OCI-LY3 (cell line): ENCODE measurements around the gene RERE.

Experiments used
- H2AFZ ChIP-seq: fragments of 200-600, 300-600 bp; shearing (Covaris generic); 2 replicates; pipeline ENCODE4 v1.6.0; 2014; ENCODE audit warnings: antibody characterized with exemption, low read depth, low read length
- H3K27ac ChIP-seq: fragments of 200-600, 300-600 bp; sonication (generic); 2 replicates; pipeline ENCODE4 v1.5.1; 2014; ENCODE audit warnings: mild to moderate bottlenecking, low read length, moderate library complexity, mixed read lengths
- H3K27me3 ChIP-seq: fragments of 200-600, 300-600 bp; sonication (generic); 2 replicates; pipeline ENCODE4 v1.6.1; 2014; ENCODE audit warnings: low read depth, low read length, mixed read lengths
- H3K36me3 ChIP-seq: fragments of 200-600, 300-600 bp; sonication (generic); replicated peaks from 2 replicates; pipeline ENCODE3; 2014; ENCODE audit warnings: low read depth, low read length, mixed read lengths
- H3K4me1 ChIP-seq: fragments of 300-600, 200-600 bp; sonication (generic); 2 replicates; pipeline ENCODE4 v1.6.1; 2014; ENCODE audit warnings: low read length, mixed read lengths
- H3K4me2 ChIP-seq: fragments of 200-600, 300-600 bp; sonication (generic); 2 replicates; pipeline ENCODE4 v1.6.1; 2014; ENCODE audit warnings: low read length, mixed read lengths
- H3K4me3 ChIP-seq: fragments of 300-600, 200-600 bp; sonication (generic); 2 replicates; pipeline ENCODE4 v1.5.1; 2014; ENCODE audit warnings: antibody characterized with exemption, mild to moderate bottlenecking, low read length, moderate library complexity
- H3K79me2 ChIP-seq: fragments of 300-600, 200-600 bp; shearing (Covaris generic); 2 replicates; pipeline ENCODE4 v1.6.1; 2014; ENCODE audit warnings: mild to moderate bottlenecking, low read length, mixed read lengths
- H3K9ac ChIP-seq: fragments of 300-600, 200-600 bp; shearing (Covaris generic); 2 replicates; pipeline ENCODE4 v1.6.0; 2014; ENCODE audit warnings: mild to moderate bottlenecking, low read length, moderate library complexity
- H3K9me3 ChIP-seq: fragments of 200-600, 300-600 bp; shearing (Covaris generic); 2 replicates; pipeline ENCODE4 v1.6.1; 2014; ENCODE audit warnings: low read length, mixed read lengths; ENCODE audit not compliant: insufficient read depth
- H4K20me1 ChIP-seq: fragments of 200-600, 300-600 bp; sonication (generic); 2 replicates; pipeline ENCODE4 v1.6.1; 2016; ENCODE audit warnings: low read length, mixed read lengths; ENCODE audit not compliant: insufficient read depth
- EZH2phosphoT487 ChIP-seq: fragments of 200-600 bp; shearing (Covaris generic); IDR thresholded peaks from 2 replicates; pipeline ENCODE4 v1.6.1; 2018; ENCODE audit warnings: antibody characterized with exemption, mixed run types, low read depth
- TF ChIP-seq, protein P1 (sequence below): fragments of 200-600, 300-600 bp; sonication (generic); IDR thresholded peaks from 2 replicates; pipeline ENCODE4 v1.5.1; 2014; ENCODE audit warnings: antibody characterized with exemption, low read length, low read depth

RERE gene

DNA sequence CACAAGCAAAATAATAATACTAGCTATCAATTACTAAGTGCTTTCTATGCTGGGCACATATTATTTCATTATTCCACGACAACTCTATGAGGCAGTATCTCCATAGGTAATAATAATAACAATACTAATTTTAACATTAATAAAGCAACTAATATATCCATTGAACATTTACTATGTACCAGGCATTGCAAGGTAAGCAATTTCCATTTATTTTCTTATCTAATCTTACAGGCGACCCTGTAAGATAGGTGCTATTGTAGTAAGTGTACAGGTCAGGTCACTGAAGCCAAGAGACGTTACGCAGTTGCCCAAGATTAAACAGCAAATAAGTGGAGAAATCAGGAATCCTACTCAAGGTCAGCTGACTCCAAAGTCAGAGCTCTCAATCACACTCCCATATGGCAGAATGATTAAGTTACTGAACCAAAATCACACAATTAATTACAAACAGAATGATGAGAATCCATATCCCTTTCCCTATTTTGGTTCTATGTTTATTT lies 301.1 kb downstream of the RERE start:
- Histone ChIP-seq H3K9me3 (no peaks in the 10 kb centered on the region), H3K9ac (no peak overlapping the region), H4K20me1 (no peaks in the 10 kb centered on the region), H3K27me3 (no peaks in the 10 kb centered on the region), H3K27ac (no peak overlapping the region), H3K4me1 (peaks cover 4% of the 10 kb centered on the region; the same call in 1 of the 2 replicates), H2AFZ (no peak overlapping the region), H3K79me2 (no peaks in the 10 kb centered on the region), H3K4me3 (no peak overlapping the region), H3K36me3 (no peaks in the 10 kb centered on the region), H3K4me2 (no peak overlapping the region)
- no peak for TF ChIP-seq EZH2phosphoT487
- TF ChIP-seq, protein P1, sequence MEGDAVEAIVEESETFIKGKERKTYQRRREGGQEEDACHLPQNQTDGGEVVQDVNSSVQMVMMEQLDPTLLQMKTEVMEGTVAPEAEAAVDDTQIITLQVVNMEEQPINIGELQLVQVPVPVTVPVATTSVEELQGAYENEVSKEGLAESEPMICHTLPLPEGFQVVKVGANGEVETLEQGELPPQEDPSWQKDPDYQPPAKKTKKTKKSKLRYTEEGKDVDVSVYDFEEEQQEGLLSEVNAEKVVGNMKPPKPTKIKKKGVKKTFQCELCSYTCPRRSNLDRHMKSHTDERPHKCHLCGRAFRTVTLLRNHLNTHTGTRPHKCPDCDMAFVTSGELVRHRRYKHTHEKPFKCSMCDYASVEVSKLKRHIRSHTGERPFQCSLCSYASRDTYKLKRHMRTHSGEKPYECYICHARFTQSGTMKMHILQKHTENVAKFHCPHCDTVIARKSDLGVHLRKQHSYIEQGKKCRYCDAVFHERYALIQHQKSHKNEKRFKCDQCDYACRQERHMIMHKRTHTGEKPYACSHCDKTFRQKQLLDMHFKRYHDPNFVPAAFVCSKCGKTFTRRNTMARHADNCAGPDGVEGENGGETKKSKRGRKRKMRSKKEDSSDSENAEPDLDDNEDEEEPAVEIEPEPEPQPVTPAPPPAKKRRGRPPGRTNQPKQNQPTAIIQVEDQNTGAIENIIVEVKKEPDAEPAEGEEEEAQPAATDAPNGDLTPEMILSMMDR = no peak

DNA sequence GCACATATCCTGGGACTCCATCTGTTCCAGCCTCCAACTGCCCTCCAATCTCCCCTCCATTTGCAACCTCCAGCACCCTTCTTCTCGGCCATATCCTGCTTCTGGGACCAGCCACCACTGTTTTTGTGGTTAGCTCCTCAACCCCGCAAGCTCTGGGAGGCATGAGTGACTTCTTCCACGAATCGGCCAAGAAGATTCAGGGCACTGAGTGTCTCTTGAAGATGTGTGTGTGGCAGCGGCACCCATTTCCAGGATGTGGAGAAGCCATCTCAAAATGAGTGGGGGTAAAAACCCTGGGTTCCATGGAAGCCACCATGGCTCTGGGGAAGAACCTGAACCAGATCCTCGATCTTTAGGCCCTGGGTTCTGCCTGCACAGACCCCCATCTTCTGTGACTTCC lies 304.9 kb downstream of the RERE start:
- TF ChIP-seq EZH2phosphoT487 = no peak
- TF ChIP-seq, protein P1 = no peak
- Histone ChIP-seq H3K79me2 (no peaks in the 10 kb centered on the region), H3K9ac (no peak overlapping the region), H3K27ac (no peak overlapping the region), H3K4me2 (no peak overlapping the region), H3K36me3 (no peaks in the 10 kb centered on the region), H3K4me1 (peaks cover 9% of the 10 kb centered on the region), H3K9me3 (no peaks in the 10 kb centered on the region), H3K27me3 (no peaks in the 10 kb centered on the region), H3K4me3 (no peak overlapping the region), H4K20me1 (no peaks in the 10 kb centered on the region), H2AFZ (no peak overlapping the region)

DNA sequence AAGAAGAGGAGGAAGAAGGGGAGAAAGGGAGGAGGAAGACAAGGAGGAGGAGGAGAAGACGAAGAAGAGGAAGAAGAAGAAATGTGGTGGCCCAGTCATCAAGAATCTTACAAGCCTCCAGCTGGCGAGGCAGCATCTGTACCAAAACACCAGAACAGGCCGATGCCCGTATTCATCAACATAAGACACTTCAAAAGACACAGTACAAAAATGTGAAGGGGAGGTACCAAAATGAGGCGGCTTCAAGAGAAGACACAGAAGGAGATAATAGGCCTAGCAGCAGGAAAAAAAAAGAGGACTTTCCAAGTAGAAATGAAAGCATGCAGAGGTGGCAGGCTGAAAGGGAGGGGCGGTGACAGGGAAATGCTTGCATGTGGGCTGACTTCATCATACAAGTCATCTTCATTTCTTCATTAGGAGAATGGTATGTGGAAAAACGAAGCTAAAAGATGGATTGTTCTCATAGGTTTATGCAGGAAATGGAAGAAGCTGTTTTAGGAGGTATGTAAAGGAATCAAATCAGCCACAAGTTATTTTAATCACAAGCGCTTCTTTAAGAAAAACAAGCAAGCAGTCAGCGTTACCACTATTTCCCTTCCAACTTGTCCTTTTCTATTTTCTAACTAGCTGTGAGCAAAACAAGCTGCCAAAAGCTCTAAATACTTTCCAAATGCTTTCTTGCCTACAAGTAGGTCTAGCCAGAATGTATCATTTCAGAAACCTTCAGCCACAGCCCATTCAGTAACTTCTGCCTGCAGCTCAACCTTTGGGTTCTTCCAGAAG lies 307.2 kb downstream of the RERE start:
- H3K27ac ChIP-seq = no peak overlapping the region
- peak overlapping the region; percentile 11; the same call in 1 of the 2 replicates for H3K4me2 ChIP-seq
- peaks cover 5% of the 10 kb centered on the region for H3K4me1 ChIP-seq

DNA sequence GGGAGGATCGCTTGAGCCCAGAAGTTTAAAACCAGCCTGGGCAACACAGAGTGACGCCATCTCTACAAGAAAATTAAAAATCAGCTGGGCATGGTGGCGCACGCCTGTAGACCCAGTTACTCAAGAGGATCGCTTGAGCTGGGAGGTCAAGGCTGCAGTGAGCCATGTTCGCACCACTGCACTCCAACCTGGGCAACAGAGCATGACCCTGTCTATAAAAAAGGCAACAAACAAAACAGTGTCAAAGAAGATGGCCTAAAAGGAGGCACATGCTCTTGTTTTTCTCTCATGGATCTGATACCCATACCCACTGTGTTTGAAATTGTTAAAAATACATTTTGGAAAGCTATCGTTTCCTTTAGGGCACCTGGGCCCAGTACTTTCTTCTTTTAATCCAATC lies 307.9 kb downstream of the RERE start:
- no peak overlapping the region for H3K4me2 ChIP-seq
- no peak for TF ChIP-seq EZH2phosphoT487
- H2AFZ ChIP-seq = no peak overlapping the region
- no peaks in the 10 kb centered on the region for H3K36me3 ChIP-seq
- H3K9ac ChIP-seq = no peak overlapping the region
- no peaks in the 10 kb centered on the region for H3K9me3 ChIP-seq
- no peak overlapping the region for H3K4me3 ChIP-seq
- no peak overlapping the region for H3K27ac ChIP-seq
- no peaks in the 10 kb centered on the region for H3K79me2 ChIP-seq
- no peaks in the 10 kb centered on the region for H3K27me3 ChIP-seq
- no peaks in the 10 kb centered on the region for H4K20me1 ChIP-seq
- H3K4me1 ChIP-seq = peaks cover 5% of the 10 kb centered on the region

More for the DNA sequence above, 307.2 kb downstream of the RERE start:
- Histone ChIP-seq H3K9me3 (no peaks in the 10 kb centered on the region), H3K4me3 (no peak overlapping the region), H3K9ac (no peak overlapping the region), H4K20me1 (no peaks in the 10 kb centered on the region), H3K36me3 (no peaks in the 10 kb centered on the region), H3K27me3 (no peaks in the 10 kb centered on the region), H3K79me2 (no peaks in the 10 kb centered on the region), H2AFZ (no peak overlapping the region)
- TF ChIP-seq, protein P1 = no peak
- no peak for TF ChIP-seq EZH2phosphoT487
